SHP77 (cell line): Measurements from ENCODE around the gene RPL22.
A peak's percentile ranks its signal among the peaks of the same experiment; 100 is the strongest.
"Not testable (repeated sequence)": the region's sequence is repeated elsewhere in the genome, so short reads cannot be mapped to it uniquely, and the experiment has no call there.

Experiments used
- DNase-seq, 2 experiments: peaks; one replicate each; lab custom pipeline; 2025; lab: John Stamatoyannopoulos, UW

Gene RPL22

GRCh38 chr1:6233376-6233775 is 34.0 kb upstream of the RPL22 start:
- no peak for DNase-seq

GRCh38 chr1:6225651-6226050 is 26.3 kb upstream of the RPL22 start:
- no peak for DNase-seq

- no peak for DNase-seq
These were observed 25.3 kb upstream of the RPL22 start for GRCh38 chr1:6224718-6225117.

- no peak for DNase-seq
These were observed 24.2 kb upstream of the RPL22 start for GRCh38 chr1:6223617-6224016.

GRCh38 chr1:6222636-6223035 is 23.2 kb upstream of the RPL22 start:
- no peak for DNase-seq

GRCh38 chr1:6221210-6221784 is 21.9 kb upstream of the RPL22 start:
- no peak for DNase-seq

- DNase-seq, result no peak
These were observed 20.8 kb upstream of the RPL22 start for GRCh38 chr1:6220236-6220635.

GRCh38 chr1:6219641-6220040 is 20.2 kb upstream of the RPL22 start:
- not testable (repeated sequence) for DNase-seq

GRCh38 chr1:6218375-6219164 is 19.2 kb upstream of the RPL22 start:
- no peak for DNase-seq

GRCh38 chr1:6212193-6212959 is 13.0 kb upstream of the RPL22 start:
- no peak for DNase-seq

GRCh38 chr1:6211731-6212130 is 12.3 kb upstream of the RPL22 start:
- no peak for DNase-seq

- DNase-seq, result no peak
These were observed 11.4 kb upstream of the RPL22 start for GRCh38 chr1:6210591-6211355.

- DNase-seq, result peak; percentile 5 to 19
These were observed 10.5 kb upstream of the RPL22 start for GRCh38 chr1:6209661-6210580.

GRCh38 chr1:6208723-6209660 is 9.6 kb upstream of the RPL22 start:
- DNase-seq, result peak in 1 of 2 experiments; percentile 27

- DNase-seq, result no peak
These were observed 8.5 kb upstream of the RPL22 start for GRCh38 chr1:6207921-6208320.

- DNase-seq, result no peak
These were observed 7.9 kb upstream of the RPL22 start for GRCh38 chr1:6207075-6207885.

- no peak for DNase-seq
These were observed 7.1 kb upstream of the RPL22 start for GRCh38 chr1:6206520-6206855.

- peak; percentile 5 to 45 for DNase-seq
These were observed 6.6 kb upstream of the RPL22 start, which contains the start of gene RNF207 for GRCh38 chr1:6205849-6206519. TSS of gene RNF207 (plus strand) at chr1:6206119. CDS start at chr1:6206536, 417 bp downstream.

- DNase-seq, result no peak
These were observed 2.9 kb upstream of the RPL22 start for GRCh38 chr1:6202256-6202655.
